Glomerular endothelial cell (primary cell): ENCODE measurements around the gene FAR2. TPM values are rescaled to one million over a fixed set of nuclear protein-coding genes. Genes with fewer than 3 reads are reported as not detected.
"Not testable (repeated sequence)": the region's sequence is repeated elsewhere in the genome, so short reads cannot be mapped to it uniquely, and the experiment has no call there.

Source experiments
- DNase-seq: peaks from one replicate; pipeline ENCODE4 v3.0.0-alpha.2; 2011; ENCODE audit warnings: low read depth, low spot score; ENCODE audit errors: extremely low read depth
- total RNA-seq: library from RNA; depleted of rRNA; stranded (reverse); fragments of >200 nt; gene quantifications from 2 replicates; pipeline ENCODE4 v1.2.3, GENCODE V29; 2015

Gene FAR2
- total RNA-seq, 1 donor from 2014 or later: 51.4 TPM

DNA sequence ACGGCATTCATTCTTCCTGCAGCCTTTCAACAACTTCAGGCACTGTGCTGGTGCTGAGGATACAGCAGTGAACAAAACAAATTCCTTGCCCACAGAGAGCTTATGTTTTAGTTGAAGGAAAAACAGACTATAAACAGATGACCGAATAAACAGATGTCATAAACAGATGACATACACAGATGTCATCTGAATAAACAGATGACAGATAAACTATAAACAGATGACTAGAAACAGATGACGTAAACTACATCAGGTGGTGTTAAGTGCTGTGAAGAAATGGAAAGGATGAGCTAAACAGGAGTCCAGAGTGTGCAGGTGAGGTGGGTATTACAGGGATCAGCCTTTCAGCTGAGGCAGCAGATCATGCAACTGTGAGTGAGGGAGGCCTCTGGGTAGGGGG, 80.9 kb downstream of the FAR2 start:
- no peak for DNase-seq

DNA sequence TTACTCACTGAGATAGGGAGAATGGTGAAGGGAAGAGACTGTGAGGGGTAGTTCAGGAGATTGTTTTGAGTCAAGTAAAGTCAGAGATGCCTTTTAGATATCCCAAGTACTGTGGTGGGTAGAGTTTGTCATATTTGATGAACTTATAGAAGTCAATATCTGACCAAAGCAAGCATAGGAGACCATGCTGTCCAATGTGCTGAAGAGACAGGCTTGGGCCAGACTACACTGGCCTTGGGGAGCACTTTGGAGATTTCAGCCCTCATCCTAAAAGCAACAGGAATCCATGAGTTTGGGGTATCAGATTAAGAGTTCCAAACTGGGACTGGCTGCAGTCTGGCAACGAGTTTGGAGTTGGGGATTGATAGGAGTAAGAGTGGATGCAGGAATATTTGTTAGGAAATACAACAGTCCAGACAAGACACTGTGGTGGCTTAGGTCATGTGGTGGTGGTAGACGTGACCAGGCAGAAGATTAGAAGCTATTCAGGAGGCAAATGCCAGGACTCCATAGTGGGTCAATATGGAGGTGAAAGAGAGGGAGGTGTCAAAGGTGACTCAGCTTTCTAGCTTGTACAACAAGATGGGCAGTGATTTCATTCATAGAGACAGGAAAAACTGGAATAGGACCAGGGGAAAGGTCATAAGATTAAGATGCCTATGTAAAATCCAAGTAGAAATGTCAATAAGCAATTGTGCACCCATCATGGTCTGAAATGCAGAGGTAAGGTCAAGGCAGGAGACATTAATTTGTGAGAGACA, 81.9 kb downstream of the FAR2 start:
- no peak for DNase-seq

DNA sequence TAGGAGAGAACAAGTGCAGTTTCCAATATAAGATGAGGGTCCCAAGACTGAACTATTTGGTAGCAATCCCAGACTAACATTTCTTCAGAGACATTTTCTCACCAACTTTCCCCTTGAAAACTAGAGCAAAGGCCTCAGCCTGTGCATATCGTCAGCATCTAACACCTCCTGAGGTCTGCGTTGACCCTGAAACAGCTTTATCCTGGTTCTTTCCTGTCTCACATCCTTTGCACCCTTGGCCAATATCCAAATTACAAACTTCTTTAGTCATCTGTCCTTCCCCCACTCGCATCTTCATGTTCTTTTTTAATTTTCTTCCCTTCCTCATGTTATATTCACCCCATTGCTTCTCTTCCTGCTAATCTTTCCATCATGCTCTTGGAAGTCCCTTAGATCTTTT, 83.0 kb downstream of the FAR2 start:
- DNase-seq: no peak

DNA sequence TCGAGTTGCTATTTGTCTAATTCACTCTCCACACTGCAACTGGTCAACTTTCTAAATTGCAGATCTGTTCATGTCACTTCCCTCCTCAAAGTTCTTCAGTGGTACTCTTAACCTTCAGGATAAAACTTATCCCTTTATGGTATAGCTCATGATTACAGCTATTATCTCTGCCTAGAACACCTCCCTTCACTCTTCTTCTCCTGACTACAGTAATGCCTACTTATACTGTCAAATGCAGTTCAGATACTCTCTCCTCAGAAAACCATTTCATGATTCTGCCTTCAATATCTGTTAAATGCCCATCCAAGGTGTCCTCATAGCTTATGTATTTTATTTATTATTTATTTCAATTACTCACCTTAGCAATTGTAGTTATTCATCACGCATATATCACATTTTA, 85.5 kb downstream of the FAR2 start:
- DNase-seq: no peak

DNA sequence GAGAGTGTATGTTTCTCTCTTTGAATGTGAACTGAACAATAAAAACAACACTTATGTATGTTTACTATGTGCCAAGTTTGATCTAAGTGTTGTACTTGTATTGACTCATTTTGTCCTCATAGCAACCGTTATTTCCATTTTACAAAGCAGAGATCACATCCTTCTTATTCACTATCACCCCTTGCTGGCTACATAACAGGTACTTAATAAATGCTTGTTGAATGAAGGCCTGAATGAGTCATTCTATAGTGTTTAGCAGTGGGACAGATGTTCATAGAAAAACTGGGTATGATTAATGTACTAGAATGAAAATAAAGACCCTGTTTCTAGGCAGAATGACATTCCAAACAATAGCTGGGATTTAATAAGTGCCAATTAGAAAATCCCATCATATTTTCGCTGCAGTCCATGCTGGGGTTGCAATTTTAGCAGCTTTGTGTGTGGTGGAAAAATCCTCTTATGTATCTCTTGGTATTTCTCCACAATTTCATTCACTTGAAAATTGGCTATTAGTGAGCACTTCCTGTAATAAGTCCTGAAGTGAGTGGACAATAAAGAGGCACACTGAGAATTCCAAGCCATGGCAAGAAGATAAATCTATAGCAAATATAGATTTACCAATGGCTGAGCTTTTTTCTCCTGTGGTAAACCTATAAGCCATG, 86.0 kb downstream of the FAR2 start:
- peak; percentile 91 for DNase-seq

DNA sequence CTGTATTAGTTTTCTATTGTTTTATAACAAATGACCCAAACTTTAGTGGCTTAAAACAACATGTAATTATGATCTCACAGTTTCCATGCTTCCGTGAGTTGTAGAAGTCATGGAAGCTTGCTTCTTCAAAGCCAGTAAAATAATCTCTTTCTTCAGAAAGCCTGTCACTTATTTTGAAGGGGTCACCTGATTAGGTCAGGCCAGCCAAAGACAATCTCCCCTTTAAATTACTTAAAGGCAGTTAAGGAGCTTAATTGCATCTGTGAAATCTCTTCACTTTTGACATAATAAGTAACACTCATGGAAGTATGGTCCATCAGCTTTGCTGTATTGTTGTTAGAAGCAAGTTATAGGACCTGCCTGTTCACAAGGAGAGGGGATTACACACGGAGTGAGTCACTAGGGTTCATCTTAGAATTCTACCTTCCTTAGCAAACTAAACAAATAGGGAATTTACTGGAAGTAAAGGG, 89.8 kb downstream of the FAR2 start:
- DNase-seq: no peak

DNA sequence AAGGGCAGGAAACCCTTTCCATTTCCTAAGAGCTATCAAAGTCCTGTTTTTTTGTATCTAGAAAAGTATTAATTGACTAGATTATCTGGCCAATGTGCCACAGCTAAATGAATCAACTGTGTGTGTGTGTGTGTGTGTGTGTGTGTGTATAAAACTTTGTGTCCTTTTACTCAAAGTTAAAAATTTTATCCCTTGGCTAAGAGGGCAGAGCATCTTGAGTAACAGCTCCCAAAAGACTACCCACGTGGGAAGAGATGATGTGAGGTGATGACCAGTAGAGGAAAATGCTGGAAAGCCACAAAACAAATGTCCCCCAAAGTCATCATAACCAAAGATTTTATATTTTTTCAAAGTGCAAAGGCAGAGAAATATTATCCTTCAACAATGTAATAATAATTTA, 90.3 kb downstream of the FAR2 start:
- no peak for DNase-seq

DNA sequence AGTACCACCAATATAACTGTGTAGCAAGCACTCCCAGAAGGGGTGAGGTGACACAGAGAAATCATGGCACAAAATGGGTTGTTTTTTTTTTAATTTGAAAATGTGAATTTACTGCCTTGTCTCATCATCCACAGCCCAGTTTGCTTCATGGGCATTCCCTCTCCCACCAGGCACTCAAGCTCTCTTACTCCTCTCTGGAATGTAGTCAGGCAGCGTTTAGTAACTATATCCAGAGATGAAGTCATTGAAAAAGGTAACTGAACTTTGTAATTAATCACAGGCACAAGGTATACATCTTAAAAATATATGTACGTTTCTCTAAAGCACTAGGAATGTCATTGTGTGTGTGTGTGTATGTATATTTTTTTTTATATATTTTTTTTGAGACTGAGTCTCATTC, 91.4 kb downstream of the FAR2 start:
- no peak for DNase-seq

DNA sequence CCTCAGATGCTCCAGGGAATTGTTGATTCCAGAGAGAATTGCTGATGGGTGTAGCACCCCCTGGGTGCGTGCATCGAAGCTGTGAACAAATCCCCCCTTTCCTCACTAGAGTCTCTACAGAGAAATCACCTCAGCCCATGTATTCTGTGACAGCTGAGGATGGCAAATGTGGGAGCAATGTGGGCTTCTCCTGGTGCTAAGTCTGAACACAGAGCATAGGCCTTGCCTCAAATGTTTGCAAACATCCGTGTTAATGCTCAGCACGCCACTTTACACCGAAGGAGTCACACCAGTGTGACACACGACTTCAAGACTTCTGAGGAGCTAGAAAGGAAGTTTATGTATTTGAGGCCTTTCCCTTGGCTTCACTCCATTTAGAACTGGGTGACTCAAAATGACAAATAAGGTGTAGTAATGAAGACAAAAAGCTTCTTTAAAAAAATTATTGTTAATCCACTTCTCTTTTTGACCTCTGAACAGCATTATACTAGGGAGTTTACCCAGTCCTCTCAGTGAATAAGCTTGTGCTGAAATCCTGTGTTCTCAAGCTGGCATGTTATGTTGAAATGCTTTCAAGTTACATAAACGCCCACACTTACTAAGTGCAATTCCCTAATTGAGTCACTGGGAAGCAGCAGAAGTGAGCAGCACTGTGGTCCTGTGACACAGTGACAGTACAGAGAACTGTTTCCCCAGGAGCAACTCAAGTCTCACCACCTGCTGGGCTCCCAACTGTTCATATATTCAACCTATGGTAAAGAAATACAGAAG, 92.9 kb downstream of the FAR2 start:
- no peak for DNase-seq

DNA sequence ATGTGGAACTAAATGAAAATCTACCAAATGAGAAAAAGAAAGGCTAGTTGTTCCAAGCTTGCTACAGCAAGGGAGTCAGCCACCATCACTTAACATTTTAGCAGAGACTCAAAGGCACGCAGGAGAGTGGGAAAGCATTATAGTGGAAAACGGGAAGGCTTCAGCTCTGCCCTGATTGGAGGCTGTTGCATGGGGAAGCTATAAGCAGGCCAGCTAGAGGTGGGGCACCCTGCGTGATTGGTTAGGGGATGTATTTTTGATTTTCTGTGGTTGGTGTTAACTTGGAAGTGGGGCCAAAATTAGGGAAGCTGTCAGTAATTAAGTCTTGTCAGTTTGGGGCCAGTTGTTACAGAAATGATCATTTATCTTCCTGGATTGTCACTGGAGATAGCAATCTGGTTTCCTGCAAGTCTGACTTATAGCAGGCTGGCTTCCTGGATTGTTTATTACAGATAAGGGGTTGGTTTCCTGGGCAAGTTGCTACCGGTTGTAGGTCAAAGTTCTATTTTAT, 93.9 kb downstream of the FAR2 start:
- peak; percentile 87 for DNase-seq

DNA sequence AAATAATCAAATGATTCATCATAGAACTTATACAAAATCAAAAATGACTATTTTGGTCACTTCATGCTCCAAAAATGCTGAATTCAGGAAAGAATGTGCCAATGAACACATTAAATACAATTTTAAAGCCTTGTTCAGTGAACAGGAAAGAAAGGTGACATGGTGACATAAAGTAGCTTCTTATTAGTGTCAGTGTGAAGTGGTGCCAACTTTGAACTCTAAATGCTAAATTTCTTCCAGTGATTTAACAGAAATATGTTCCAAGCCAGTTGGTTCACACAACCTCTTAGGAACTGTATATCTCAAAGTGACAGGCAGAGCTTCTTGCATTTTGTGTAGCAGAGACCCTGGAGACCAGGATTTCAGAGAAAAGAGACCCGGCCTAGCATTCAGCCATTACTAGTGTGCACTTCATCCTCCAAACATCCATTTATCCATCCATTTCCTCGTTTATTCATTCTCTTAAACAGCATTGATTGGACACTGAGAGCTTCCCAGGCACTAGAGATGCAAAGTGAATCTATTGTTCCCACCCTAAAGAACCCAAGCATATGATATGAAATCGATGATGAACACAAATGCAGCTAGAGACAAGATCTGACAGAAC, 95.2 kb downstream of the FAR2 start:
- no peak for DNase-seq

DNA sequence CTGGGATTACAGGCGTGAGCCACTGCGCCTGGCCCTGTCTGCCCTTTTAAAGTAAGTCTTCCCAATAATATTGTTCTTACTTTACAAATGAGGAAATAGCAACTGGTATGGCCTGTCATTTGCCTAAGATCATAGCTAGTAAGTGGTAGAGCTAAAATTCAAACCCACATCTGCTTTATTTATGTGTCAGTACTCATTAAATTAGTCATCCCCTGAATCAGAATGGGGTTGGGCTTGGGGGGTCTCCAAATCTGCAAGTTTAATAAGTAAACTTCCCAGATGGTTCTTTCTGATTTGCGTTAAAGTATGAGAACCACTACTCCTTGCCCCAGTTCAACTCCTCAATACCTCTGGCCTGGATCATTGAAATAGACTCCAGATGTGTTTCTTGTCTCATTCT, 96.2 kb downstream of the FAR2 start:
- DNase-seq: no peak

DNA sequence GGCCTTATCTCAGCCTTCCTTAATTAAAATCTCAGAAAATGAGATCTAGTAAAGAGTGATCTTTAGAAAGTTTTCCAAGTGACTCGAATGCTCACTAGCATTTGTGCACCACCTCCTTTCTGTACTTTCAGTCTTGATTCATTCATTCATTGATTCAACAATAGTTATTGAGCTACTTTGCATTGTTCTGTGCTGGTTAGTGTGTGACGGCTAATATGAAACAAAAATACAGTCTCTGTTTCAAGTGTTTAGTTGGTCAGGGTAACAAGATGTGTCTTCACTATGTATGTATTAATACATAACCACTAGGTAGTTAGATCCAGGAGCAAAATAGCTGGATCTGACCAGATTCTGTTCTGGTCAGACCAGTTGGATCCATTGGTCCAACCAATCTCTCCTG, 100.9 kb downstream of the FAR2 start:
- DNase-seq: no peak

DNA sequence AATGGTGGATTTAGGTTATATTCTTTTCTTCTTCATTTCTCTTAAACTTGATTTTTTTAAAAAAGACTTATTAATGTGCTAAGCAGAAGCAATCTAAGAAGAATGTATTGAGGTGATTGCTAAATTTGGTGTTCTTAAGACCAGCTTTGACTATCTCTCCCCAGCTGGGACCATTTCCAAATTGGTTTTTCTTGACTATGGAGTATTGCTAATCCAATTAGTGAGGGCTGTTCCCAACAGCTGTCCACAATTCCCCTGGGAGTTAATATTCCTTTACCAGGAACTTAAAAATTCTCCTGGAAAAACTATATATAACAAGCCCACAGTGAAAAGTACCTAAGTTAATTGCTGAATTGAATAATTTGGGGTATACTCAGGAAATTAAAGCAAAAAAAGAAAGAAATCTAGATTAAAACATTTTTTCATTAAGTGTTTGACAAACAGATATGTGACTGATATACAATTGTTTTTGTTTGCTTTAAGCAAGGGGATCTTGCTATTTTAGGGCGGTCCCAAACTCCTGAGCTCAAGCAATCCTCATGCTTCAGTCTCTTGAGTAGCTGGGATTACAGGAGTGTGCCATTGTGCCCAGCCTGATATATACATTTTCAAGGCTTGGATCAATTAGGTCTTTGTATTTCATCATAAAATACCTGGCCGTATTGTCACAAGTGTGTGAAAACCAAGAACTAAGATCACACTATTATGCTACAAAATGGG, 105.0 kb downstream of the FAR2 start:
- DNase-seq: no peak

DNA sequence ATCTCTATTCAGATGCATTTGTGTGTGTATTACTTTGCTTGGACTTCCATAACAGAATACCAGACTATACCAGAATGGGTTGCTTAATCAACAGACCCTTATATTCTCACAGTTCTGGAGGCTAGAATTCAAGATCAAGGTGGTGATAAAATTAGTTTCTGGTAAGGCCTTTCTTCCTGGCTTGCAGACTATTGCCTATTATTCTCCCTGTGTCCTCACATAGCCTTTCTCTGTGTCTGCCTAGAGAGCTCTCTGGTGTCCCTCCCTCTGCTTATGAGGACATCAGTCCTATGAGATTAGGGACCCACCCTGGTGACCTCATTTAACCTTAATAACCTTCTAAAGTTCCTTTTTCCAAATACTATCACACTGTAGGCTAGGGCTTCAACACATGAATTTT, 106.0 kb downstream of the FAR2 start:
- no peak for DNase-seq

DNA sequence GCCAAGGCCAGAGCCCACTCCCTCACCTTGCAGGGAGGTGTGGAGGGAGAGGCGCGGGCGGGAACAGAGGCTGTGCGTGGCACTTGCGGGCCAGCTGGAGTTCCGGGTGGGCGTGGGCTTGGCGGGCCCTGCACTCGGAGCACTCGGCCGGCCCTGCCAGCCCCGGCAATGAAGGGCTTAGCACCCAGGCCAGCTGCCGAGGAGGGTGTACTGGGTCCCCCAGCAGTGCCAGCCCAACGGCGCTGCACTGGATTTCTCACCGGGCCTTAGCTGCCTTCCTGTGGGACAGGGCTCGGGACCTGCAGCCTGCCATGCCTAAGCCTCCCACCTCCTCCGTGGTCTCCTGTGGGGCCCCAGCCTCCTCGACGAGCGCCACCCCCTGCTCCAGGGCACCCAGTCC, 107.5 kb downstream of the FAR2 start:
- no peak for DNase-seq

DNA sequence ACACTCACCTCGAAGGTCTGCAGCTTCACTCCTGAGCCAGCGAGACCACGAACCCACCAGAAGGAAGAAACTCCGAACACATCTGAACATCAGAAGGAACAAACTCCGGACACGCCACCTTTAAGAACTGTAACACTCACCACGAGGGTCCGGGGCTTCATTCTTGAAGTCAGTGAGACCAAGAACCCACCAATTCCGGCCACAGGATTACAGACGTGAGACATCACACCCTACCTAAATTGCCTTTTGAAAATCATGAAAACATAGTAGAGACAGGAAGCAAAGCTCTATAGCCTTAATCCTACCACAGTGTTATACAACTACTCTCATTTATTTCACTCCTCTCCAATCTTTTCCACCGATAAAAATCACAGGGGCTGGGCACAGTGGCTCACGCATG, 108.6 kb downstream of the FAR2 start:
- DNase-seq: not testable (repeated sequence)

DNA sequence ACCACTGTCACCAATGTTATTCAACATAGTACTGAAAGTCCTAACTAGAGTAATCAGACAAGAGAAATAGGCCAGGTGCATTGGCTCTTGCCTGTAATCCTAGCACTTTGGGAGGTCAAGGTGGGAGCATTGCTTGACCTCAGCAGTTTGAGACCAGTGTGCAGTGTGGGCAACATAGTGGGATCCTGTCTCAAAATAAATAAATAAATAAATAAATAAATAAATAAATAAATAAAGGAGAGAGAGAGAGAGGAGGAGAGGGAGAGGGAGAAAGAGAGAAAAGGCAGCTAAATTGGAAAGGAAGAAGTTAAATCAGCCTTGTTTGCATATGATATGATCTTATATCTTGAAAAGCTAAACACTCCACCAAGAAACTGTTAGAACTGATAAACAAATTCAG, 115.3 kb downstream of the FAR2 start:
- DNase-seq: no peak

DNA sequence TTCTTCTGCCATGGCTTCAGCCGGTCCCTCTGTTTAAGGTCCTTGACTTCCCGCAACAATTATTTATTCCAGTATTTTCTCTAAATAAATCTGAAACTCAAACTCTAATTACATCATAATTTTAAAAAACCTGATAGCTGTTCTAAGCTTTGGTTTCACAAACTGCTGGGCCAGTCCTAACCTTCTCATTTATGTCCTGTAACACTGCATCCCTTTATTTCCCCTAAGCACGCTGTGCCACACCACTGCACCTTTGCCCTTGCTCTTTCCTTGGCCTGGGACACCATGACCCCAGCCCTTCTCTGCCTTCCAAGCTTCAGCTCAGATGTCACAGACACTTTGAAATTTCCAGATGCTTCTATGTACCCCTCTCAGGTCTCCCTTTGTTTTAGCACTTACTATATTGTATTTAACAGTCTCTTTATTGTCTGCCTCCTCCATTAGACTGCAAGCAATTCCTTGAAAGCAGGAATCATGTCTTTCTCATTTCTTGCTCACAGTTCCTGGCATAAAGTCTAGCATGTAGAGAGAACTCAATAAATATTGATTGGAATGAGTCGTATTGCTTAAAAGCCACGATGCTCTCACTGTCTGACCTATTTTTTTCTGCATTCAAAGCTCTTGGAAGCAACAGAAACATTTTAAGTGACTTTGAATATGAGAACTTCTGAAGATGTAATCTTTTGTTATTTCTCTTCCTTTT, 120.8 kb downstream of the FAR2 start:
- DNase-seq: no peak

DNA sequence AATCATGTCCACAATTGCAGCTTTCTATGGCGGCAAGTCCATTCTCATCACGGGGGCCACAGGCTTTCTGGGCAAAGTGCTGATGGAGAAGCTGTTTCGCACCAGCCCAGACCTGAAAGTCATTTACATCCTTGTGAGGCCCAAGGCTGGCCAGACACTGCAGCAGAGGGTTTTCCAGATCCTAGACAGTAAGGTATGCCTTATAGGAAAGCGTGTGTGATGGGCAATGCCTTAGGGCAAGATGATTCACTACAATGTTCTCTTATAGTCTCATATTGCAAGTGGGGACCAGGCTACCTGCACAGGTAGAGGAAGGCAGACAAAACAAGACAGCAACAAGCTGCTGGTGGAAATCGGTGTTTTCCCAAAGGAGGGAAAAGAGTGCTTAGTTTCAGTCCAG, 121.4 kb downstream of the FAR2 start:
- no peak for DNase-seq
